T-helper 2 cell treated with Interferon-gamma antibody and Interleukin-4, amounts not matched to agents 5 μg/mL and 100 μg/mL, for 36 hours (primary cell): Measurements from ENCODE around the gene VSNL1.

ENCODE experiments used
- DNase-seq: peaks from one replicate; pipeline ENCODE4 v3.0.0; 2021; ENCODE audit warnings: low spot score
- H3K27ac Mint-ChIP-seq: one replicate; pipeline ENCODE4 v1.8.0; 2021; ENCODE audit warnings: mild to moderate bottlenecking, mixed read lengths
- H3K27me3 Mint-ChIP-seq: one replicate; pipeline ENCODE4 v1.8.0; 2021; ENCODE audit warnings: low read depth, mixed read lengths
- H3K36me3 Mint-ChIP-seq: one replicate; pipeline ENCODE4 v1.8.0; 2021; ENCODE audit warnings: low read depth, mixed read lengths
- H3K4me1 Mint-ChIP-seq: one replicate; pipeline ENCODE4 v1.8.0; 2021; ENCODE audit warnings: low read depth, mixed read lengths
- H3K4me3 Mint-ChIP-seq: one replicate; pipeline ENCODE4 v1.8.0; 2022; ENCODE audit warnings: mild to moderate bottlenecking, moderate library complexity, mixed read lengths
- H3K9me3 Mint-ChIP-seq: one replicate; pipeline ENCODE4 v1.8.0; 2021; ENCODE audit warnings: mixed read lengths

The VSNL1 gene

DNA sequence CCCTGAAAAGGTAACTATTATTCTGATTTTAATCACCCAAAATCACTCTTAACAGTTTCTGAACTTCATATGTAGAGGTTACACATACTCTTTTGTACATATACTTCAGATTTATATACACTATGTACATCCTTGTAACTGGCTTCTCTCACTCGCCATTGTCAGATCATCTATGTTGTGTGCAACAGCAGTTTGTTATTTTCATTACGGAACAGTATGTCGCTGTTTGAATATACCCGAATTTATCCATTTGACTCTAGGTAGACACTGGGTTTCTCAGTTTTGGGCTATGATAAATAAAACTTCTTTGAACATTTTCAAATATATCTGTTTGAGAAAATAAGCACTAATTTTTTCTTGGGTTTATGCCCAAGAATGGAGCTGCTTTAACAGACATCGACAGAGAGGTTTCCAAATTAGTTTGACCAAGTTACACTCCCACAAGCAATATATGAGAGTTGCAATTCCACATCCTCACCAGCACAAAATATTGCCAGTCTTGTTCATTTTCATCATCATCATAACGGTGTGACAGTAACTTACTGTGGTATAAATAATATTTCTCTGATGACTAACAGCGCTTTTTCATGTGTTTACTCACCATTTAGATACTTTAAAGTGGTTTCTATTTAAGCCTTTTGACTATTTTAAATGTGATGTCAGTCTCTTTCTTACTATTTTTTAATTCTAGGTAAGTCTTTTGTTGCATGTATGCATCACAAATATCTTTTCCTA is 132.3 kb downstream of the VSNL1 start:
- H3K4me3 Mint-ChIP-seq, result no peak overlapping the region
- DNase-seq, result no peak
- H3K27me3 Mint-ChIP-seq, result no peaks in the 10 kb centered on the region
- no peak overlapping the region for H3K27ac Mint-ChIP-seq
- no peaks in the 10 kb centered on the region for H3K4me1 Mint-ChIP-seq
- H3K36me3 Mint-ChIP-seq, result peaks cover 32% of the 10 kb centered on the region
- H3K9me3 Mint-ChIP-seq, result no peaks in the 10 kb centered on the region

DNA sequence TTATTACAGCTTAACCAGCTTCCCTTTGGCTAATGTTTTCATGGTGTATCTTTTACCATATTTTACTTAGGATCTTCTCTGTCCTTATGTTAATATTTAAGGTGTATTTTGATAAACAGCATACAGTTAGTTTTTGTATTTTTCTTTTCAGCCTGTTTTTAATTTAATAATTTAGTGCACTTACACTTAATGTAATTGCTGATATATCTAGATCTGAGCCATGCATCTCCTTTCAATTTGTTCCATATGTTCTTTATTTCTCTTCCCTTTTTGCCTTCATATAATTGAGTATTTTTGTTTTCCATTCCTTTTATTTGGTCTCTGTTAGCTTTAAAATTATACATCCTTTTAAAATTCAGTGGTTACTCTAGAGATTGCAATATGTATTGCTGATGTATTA is 134.3 kb downstream of the VSNL1 start:
- DNase-seq, result no peak
- Mint-ChIP-seq H3K36me3 (peaks cover 31% of the 10 kb centered on the region), H3K9me3 (no peaks in the 10 kb centered on the region), H3K4me3 (no peak overlapping the region), H3K4me1 (no peaks in the 10 kb centered on the region), H3K27ac (no peak overlapping the region), H3K27me3 (no peaks in the 10 kb centered on the region)

DNA sequence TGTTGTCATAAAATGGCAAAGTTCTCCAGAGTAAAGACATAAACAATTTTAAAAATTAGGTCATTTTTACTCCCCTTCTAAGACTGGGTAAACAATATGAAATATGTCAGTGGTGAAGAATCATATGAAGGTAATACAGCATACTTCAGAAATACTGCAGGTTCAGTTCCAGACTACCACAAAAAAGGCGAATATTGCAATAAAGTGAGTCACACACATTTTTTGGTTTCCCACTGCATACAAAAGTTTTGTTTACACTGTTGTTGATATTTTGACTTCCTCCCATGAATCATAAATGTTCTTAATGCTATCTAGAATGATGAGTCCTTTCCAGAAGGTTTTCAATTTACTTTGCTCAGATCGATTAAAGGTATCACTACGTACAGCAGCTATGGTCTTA is 139.6 kb downstream of the VSNL1 start:
- no peaks in the 10 kb centered on the region for H3K27me3 Mint-ChIP-seq
- no peak overlapping the region for H3K4me3 Mint-ChIP-seq
- DNase-seq, result no peak
- no peak overlapping the region for H3K27ac Mint-ChIP-seq
- H3K9me3 Mint-ChIP-seq, result no peaks in the 10 kb centered on the region
- H3K4me1 Mint-ChIP-seq, result no peaks in the 10 kb centered on the region
- H3K36me3 Mint-ChIP-seq, result peaks cover 47% of the 10 kb centered on the region

DNA sequence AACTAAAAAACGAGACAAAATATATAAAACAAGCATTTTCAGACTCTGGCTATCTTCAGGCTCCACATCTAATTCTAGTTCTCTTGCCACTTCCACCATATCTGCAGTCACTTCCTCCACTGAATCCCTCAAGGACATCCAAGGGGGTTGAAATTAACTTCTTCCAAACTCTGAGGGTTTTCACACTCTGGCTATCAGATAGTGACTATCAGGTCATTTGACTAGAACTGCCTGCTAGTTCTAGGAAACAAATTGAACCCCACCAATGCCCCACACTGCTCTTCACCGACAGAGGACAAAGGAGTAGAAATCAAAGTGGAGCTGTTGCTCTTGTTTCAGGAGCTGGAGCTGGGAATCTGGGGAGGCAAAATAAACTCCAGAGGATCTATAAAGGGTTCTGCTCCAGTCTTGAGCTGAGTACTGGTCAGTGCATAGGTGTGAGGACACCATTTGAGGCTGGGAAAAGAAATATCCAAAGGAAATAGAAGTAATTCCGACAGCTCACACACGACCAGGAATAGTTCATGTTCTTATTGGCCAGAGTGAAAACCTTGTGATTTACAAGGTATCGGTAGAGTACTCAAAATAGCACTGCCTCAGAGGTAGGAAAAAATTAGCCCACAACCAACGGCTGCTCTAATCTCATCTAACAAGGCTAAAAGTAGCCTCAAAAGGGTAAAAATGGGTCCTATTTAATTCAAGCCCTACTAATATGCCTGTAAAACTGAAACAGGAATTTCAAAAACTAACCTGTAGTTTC is 141.8 kb downstream of the VSNL1 start:
- H3K27ac Mint-ChIP-seq, result no peak overlapping the region
- H3K27me3 Mint-ChIP-seq, result no peaks in the 10 kb centered on the region
- no peaks in the 10 kb centered on the region for H3K4me1 Mint-ChIP-seq
- H3K4me3 Mint-ChIP-seq, result no peak overlapping the region
- DNase-seq, result no peak
- no peaks in the 10 kb centered on the region for H3K9me3 Mint-ChIP-seq
- peaks cover 44% of the 10 kb centered on the region for H3K36me3 Mint-ChIP-seq

DNA sequence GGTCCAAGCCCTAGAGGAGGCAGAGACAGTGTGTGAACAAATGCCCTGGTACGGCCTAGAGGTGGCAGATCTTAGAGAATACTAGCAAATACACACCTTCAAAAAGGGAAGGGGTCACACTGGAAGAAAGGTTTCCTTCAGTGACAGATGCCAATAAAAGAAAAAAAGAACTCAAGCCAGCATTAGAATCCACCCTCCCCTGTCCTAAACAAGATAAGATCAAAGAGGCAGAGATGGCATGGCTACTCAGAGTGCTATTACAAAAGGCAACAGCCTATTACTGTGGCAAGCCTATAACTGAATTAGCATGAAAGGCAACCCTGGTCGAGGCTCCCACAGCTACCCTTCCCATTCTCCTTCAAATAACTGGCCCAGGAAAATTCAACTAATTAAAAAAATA is 143.5 kb downstream of the VSNL1 start:
- Mint-ChIP-seq H3K9me3 (no peaks in the 10 kb centered on the region), H3K27ac (no peak overlapping the region)

DNA sequence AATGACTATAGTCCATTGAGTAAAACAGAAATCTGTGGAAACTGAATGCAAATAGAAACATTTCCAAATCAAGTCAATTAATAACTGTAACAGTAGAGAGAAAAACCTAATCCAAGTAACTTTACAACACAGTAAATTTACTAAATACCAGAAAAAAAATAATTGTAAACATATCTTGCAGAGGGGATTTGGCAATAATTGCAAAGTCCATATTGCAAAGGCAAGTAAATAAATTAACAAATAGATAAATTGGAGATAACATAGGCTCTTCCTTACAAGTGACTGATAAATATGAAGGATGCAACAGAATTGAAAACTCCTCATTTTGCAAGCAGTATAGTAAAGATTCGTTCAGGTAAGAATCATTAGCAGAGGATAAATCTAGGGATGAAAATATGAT is 148.1 kb downstream of the VSNL1 start:
- peaks cover 45% of the 10 kb centered on the region for H3K36me3 Mint-ChIP-seq
- H3K4me1 Mint-ChIP-seq, result no peaks in the 10 kb centered on the region
- H3K27me3 Mint-ChIP-seq, result no peaks in the 10 kb centered on the region
- no peak overlapping the region for H3K27ac Mint-ChIP-seq
- no peak overlapping the region for H3K4me3 Mint-ChIP-seq
- DNase-seq, result no peak
- H3K9me3 Mint-ChIP-seq, result no peaks in the 10 kb centered on the region

More for the DNA sequence above, 143.5 kb downstream of the VSNL1 start:
- Mint-ChIP-seq H3K4me1 (no peaks in the 10 kb centered on the region), H3K4me3 (no peak overlapping the region), H3K27me3 (no peaks in the 10 kb centered on the region), H3K36me3 (peaks cover 43% of the 10 kb centered on the region)
- no peak for DNase-seq

DNA sequence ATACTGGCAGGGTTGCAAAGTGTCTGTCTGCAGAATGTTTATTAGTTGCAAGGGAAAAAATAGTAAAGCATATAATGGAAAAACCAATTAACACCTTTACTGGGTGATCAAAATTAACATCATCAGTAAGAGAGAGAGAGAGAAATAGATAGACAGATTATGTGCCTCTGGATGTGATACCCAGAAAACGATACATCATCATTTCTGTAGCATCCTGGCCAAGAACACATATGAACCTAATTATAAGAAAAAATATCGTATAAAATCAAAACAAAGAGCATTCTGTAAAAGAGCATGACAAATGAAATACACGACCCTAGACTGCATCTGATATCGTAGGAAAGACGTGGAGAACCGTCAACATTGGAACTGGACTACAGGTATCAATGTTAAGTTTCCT is 148.5 kb downstream of the VSNL1 start:
- Mint-ChIP-seq H3K9me3 (no peaks in the 10 kb centered on the region), H3K27me3 (no peaks in the 10 kb centered on the region), H3K27ac (no peak overlapping the region), H3K36me3 (peaks cover 46% of the 10 kb centered on the region), H3K4me3 (no peak overlapping the region), H3K4me1 (no peaks in the 10 kb centered on the region)
- no peak for DNase-seq

DNA sequence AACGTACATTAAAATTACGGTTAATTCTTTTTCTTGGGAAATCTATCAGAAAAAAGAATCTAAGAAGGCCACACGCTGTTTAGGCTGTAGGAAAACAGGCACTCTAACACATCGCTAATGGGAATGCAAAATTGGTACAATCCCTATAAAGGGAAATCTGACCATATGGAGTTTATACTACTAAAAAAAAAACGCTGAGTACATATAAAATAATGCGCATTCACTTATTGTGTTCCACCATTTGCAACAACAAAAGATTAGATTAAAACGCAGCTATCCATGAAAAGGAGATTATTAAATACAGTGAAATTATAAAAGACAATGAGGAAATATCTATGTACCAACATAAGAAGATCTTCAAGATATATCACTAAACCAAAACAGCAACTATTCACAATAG is 150.3 kb downstream of the VSNL1 start:
- H3K27ac Mint-ChIP-seq, result no peak overlapping the region
- no peaks in the 10 kb centered on the region for H3K4me1 Mint-ChIP-seq
- DNase-seq, result no peak
- H3K9me3 Mint-ChIP-seq, result no peaks in the 10 kb centered on the region
- no peaks in the 10 kb centered on the region for H3K27me3 Mint-ChIP-seq
- no peak overlapping the region for H3K4me3 Mint-ChIP-seq
- H3K36me3 Mint-ChIP-seq, result peaks cover 49% of the 10 kb centered on the region
